DOHH2 (cell line): ENCODE measurements around the gene UBASH3A.

Source experiments
- H3F3A ChIP-seq: fragments of 200-600 bp; sonication (generic), shearing (Covaris generic); 2 replicates; pipeline ENCODE4 v1.6.0; 2016; ENCODE audit warnings: antibody characterized with exemption, mild to moderate bottlenecking; ENCODE audit not compliant: control insufficient read depth, insufficient read depth
- H3K27ac ChIP-seq: fragments of 200-600 bp; sonication (generic); 2 replicates; pipeline ENCODE4 v1.5.1; 2014; ENCODE audit warnings: low read depth, mild to moderate bottlenecking, low read length, moderate library complexity
- H3K27me3 ChIP-seq: fragments of 200-600 bp; sonication (generic); 2 replicates; pipeline ENCODE4 v1.6.1; 2014; ENCODE audit warnings: mild to moderate bottlenecking, low read length, mixed read lengths; ENCODE audit not compliant: control insufficient read depth
- H3K36me3 ChIP-seq: fragments of 200-600 bp; sonication (generic); 2 replicates; pipeline ENCODE4 v1.6.1; 2014; ENCODE audit warnings: mild to moderate bottlenecking, low read length, moderate library complexity, mixed read lengths; ENCODE audit not compliant: control insufficient read depth
- H3K4me1 ChIP-seq: fragments of 200-600 bp; sonication (generic); 2 replicates; pipeline ENCODE4 v1.6.1; 2014; ENCODE audit warnings: mild to moderate bottlenecking, low read length, mixed read lengths; ENCODE audit not compliant: control insufficient read depth
- H3K4me2 ChIP-seq: fragments of 200-600 bp; sonication (generic); 2 replicates; pipeline ENCODE4 v1.6.0; 2014; ENCODE audit warnings: mild to moderate bottlenecking, low read length, moderate library complexity
- H3K4me3 ChIP-seq: fragments of 200-600 bp; sonication (generic); 2 replicates; pipeline ENCODE4 v1.5.1; 2014; ENCODE audit warnings: mild to moderate bottlenecking, low read length, mixed read lengths
- H3K79me2 ChIP-seq: fragments of 200-600 bp; sonication (generic); 2 replicates; pipeline ENCODE4 v1.6.1; 2014; ENCODE audit warnings: mild to moderate bottlenecking, low read length, mixed read lengths; ENCODE audit not compliant: control insufficient read depth
- H3K9me2 ChIP-seq: fragments of 200-600 bp; sonication (generic); replicated peaks from 2 replicates; pipeline ENCODE4 v1.6.1; 2014; ENCODE audit warnings: mild to moderate bottlenecking, low read length, mixed read lengths; ENCODE audit not compliant: control insufficient read depth
- H3K9me3 ChIP-seq: fragments of 200-600 bp; sonication (generic); 2 replicates; pipeline ENCODE4 v1.6.1; 2014; ENCODE audit warnings: antibody characterized with exemption, low read length, mixed read lengths; ENCODE audit not compliant: control insufficient read depth, insufficient read depth
- H4K20me1 ChIP-seq: fragments of 200-600 bp; sonication (generic); 2 replicates; pipeline ENCODE4 v1.6.0; 2014; ENCODE audit warnings: low read depth, mild to moderate bottlenecking, antibody characterized with exemption, low read length, moderate library complexity; ENCODE audit not compliant: control insufficient read depth, insufficient read depth
- CTCF ChIP-seq: fragments of 200-600 bp; sonication (generic); IDR thresholded peaks from one replicate; pipeline ENCODE4 v1.5.1; 2014; ENCODE audit warnings: antibody characterized with exemption, mild to moderate bottlenecking, low read depth, low read length; ENCODE audit not compliant: poor library complexity, severe bottlenecking
- EZH2phosphoT487 ChIP-seq: fragments of 200-600 bp; sonication (generic); IDR thresholded peaks from 2 replicates; pipeline ENCODE4 v1.6.1; 2017; ENCODE audit warnings: borderline replicate concordance, mild to moderate bottlenecking, antibody characterized with exemption, low read length, moderate library complexity, mixed read lengths

UBASH3A gene

GRCh38 chr21:42361286-42361685, 42.4 kb upstream of the UBASH3A start:
- Histone ChIP-seq H3F3A (no peaks in the 10 kb centered on the region), H3K9me3 (peaks cover 6% of the 10 kb centered on the region), H4K20me1 (no peaks in the 10 kb centered on the region), H3K27ac (no peak overlapping the region), H3K9me2 (no peaks in the 10 kb centered on the region), H3K27me3 (peaks cover 33% of the 10 kb centered on the region), H3K36me3 (no peaks in the 10 kb centered on the region), H3K4me3 (no peak overlapping the region), H3K79me2 (no peaks in the 10 kb centered on the region), H3K4me1 (peaks cover 22% of the 10 kb centered on the region), H3K4me2 (no peak overlapping the region)
- TF ChIP-seq EZH2phosphoT487 = no peak
- no peak for TF ChIP-seq CTCF

GRCh38 chr21:42362198-42362597, 41.5 kb upstream of the UBASH3A start:
- peaks cover 22% of the 10 kb centered on the region for H3K4me1 ChIP-seq
- no peak overlapping the region for H3K27ac ChIP-seq
- no peaks in the 10 kb centered on the region for H3K36me3 ChIP-seq
- peak overlapping the region; percentile 44 for H3K4me2 ChIP-seq
- peaks cover 29% of the 10 kb centered on the region for H3K27me3 ChIP-seq
- no peaks in the 10 kb centered on the region for H3F3A ChIP-seq
- peaks cover 6% of the 10 kb centered on the region for H3K9me3 ChIP-seq
- H3K4me3 ChIP-seq = peak overlapping the region; percentile 15; the same call in 1 of the 2 replicates
- no peaks in the 10 kb centered on the region for H3K79me2 ChIP-seq
- H4K20me1 ChIP-seq = no peaks in the 10 kb centered on the region
- no peak for TF ChIP-seq CTCF
- no peak for TF ChIP-seq EZH2phosphoT487
- H3K9me2 ChIP-seq = no peaks in the 10 kb centered on the region

- peaks cover 22% of the 10 kb centered on the region for H3K4me1 ChIP-seq
- H3F3A ChIP-seq = no peaks in the 10 kb centered on the region
- H3K79me2 ChIP-seq = no peaks in the 10 kb centered on the region
- peaks cover 6% of the 10 kb centered on the region for H3K9me3 ChIP-seq
- no peak for TF ChIP-seq CTCF
- no peak for TF ChIP-seq EZH2phosphoT487
- H3K36me3 ChIP-seq = no peaks in the 10 kb centered on the region
- H3K4me2 ChIP-seq = peak overlapping the region; percentile 44
- no peak overlapping the region for H3K27ac ChIP-seq
- peaks cover 29% of the 10 kb centered on the region for H3K27me3 ChIP-seq
- no peaks in the 10 kb centered on the region for H4K20me1 ChIP-seq
- H3K4me3 ChIP-seq = peak overlapping the region; percentile 15; the same call in 1 of the 2 replicates
- H3K9me2 ChIP-seq = no peaks in the 10 kb centered on the region
Observed at GRCh38 chr21:42362700-42363099, 41.0 kb upstream of the UBASH3A start.

- Histone ChIP-seq H3K36me3 (no peaks in the 10 kb centered on the region), H4K20me1 (no peaks in the 10 kb centered on the region), H3F3A (no peaks in the 10 kb centered on the region), H3K9me3 (peaks cover 6% of the 10 kb centered on the region), H3K79me2 (no peaks in the 10 kb centered on the region), H3K4me2 (peak overlapping the region; percentile 44), H3K4me1 (peaks cover 22% of the 10 kb centered on the region), H3K27me3 (peaks cover 29% of the 10 kb centered on the region), H3K4me3 (no peak overlapping the region), H3K27ac (no peak overlapping the region), H3K9me2 (no peaks in the 10 kb centered on the region)
- no peak for TF ChIP-seq EZH2phosphoT487
- TF ChIP-seq CTCF = no peak
Observed at GRCh38 chr21:42363312-42363711, 40.4 kb upstream of the UBASH3A start.
